MV-4-11 (cell line): Measurements from ENCODE around the gene PHLDA3.
"Not testable (repeated sequence)": the region's sequence is repeated elsewhere in the genome, so short reads cannot be mapped to it uniquely, and the experiment has no call there.

ENCODE experiments used
- DNase-seq: peaks from one replicate; lab custom pipeline; 2025; lab: John Stamatoyannopoulos, UW

Gene PHLDA3

GRCh38 chr1:201486187-201486586, 17.2 kb upstream of the PHLDA3 start:
- no peak for DNase-seq

GRCh38 chr1:201485184-201485774, 16.3 kb upstream of the PHLDA3 start:
- no peak for DNase-seq

GRCh38 chr1:201483373-201483949, 14.5 kb upstream of the PHLDA3 start:
- DNase-seq = no peak

GRCh38 chr1:201482755-201483154, 13.8 kb upstream of the PHLDA3 start:
- no peak for DNase-seq

- peak; percentile 72 for DNase-seq
These were observed 12.9 kb upstream of the PHLDA3 start for GRCh38 chr1:201481761-201482493.

GRCh38 chr1:201481004-201481380, 12.0 kb upstream of the PHLDA3 start:
- DNase-seq = no peak

GRCh38 chr1:201480231-201481003, 11.4 kb upstream of the PHLDA3 start:
- peak; percentile 90 for DNase-seq

GRCh38 chr1:201479201-201479730, 10.3 kb upstream of the PHLDA3 start:
- DNase-seq = no peak

GRCh38 chr1:201478666-201479065, 9.7 kb upstream of the PHLDA3 start:
- not testable (repeated sequence) for DNase-seq

GRCh38 chr1:201476670-201477344, 7.8 kb upstream of the PHLDA3 start:
- peak; percentile 29 for DNase-seq

GRCh38 chr1:201475915-201476669, 7.1 kb upstream of the PHLDA3 start:
- DNase-seq = no peak

GRCh38 chr1:201475130-201475529, 6.1 kb upstream of the PHLDA3 start:
- no peak for DNase-seq

GRCh38 chr1:201473296-201473695, 4.3 kb upstream of the PHLDA3 start:
- DNase-seq = no peak

- DNase-seq = not testable (repeated sequence)
These were observed 3.3 kb upstream of the PHLDA3 start for GRCh38 chr1:201472321-201472720.

- DNase-seq = no peak
These were observed 2.8 kb upstream of the PHLDA3 start for GRCh38 chr1:201471772-201472171.

GRCh38 chr1:201470581-201470980, 1.6 kb upstream of the PHLDA3 start:
- no peak for DNase-seq

GRCh38 chr1:201469645-201470074, 672 bp upstream of the PHLDA3 start:
- no peak for DNase-seq

- DNase-seq = peak; percentile 20
These were observed 516 bp downstream of the PHLDA3 start for GRCh38 chr1:201468501-201468843.

- no peak for DNase-seq
These were observed 2.5 kb downstream of the PHLDA3 start for GRCh38 chr1:201466492-201466891.

GRCh38 chr1:201465698-201466290, 3.2 kb downstream of the PHLDA3 start:
- DNase-seq = no peak

- peak; percentile 18 for DNase-seq
These were observed 5.9 kb downstream of the PHLDA3 start for GRCh38 chr1:201463071-201463552.
